HG03439 (cell line): ENCODE data around the gene ACYP2.

Source experiments
- ATAC-seq: cut with Tn5 transposase; IDR thresholded peaks from one replicate; pipeline ENCODE4 v1.9.1; 2021; ENCODE audit warnings: mild to moderate bottlenecking, moderate library complexity; ENCODE audit not compliant: unreplicated experiment

The ACYP2 gene

GRCh38 chr2:54149638-54150441, 34.4 kb downstream of the ACYP2 start:
- ATAC-seq, result no peak

GRCh38 chr2:54158311-54158710, 42.9 kb downstream of the ACYP2 start:
- no peak for ATAC-seq

GRCh38 chr2:54161660-54162424, 46.4 kb downstream of the ACYP2 start:
- ATAC-seq, result no peak

- ATAC-seq, result no peak
Observed at GRCh38 chr2:54164106-54164505, 48.7 kb downstream of the ACYP2 start.

GRCh38 chr2:54166121-54166773, 50.8 kb downstream of the ACYP2 start:
- ATAC-seq, result no peak

GRCh38 chr2:54176577-54176976, 61.2 kb downstream of the ACYP2 start:
- no peak for ATAC-seq

GRCh38 chr2:54183281-54183680, 67.9 kb downstream of the ACYP2 start:
- no peak for ATAC-seq

- ATAC-seq, result no peak
Observed at GRCh38 chr2:54183972-54184371, 68.6 kb downstream of the ACYP2 start.

- ATAC-seq, result no peak
Observed at GRCh38 chr2:54185105-54185504, 69.7 kb downstream of the ACYP2 start.

- no peak for ATAC-seq
Observed at GRCh38 chr2:54187331-54187730, 71.9 kb downstream of the ACYP2 start.

GRCh38 chr2:54189539-54189938, 74.1 kb downstream of the ACYP2 start:
- no peak for ATAC-seq

GRCh38 chr2:54191361-54192135, 76.1 kb downstream of the ACYP2 start:
- ATAC-seq, result no peak

- ATAC-seq, result peak; percentile 80
Observed at GRCh38 chr2:54194761-54195750, 79.6 kb downstream of the ACYP2 start.

- no peak for ATAC-seq
Observed at GRCh38 chr2:54196646-54197045, 81.2 kb downstream of the ACYP2 start.

GRCh38 chr2:54204476-54204875, 89.1 kb downstream of the ACYP2 start:
- no peak for ATAC-seq

GRCh38 chr2:54206596-54206995, 91.2 kb downstream of the ACYP2 start:
- peak; percentile 51 for ATAC-seq

- no peak for ATAC-seq
Observed at GRCh38 chr2:54207666-54208195, 92.3 kb downstream of the ACYP2 start.

- ATAC-seq, result no peak
Observed at GRCh38 chr2:54208364-54209240, 93.2 kb downstream of the ACYP2 start.
